CD4-positive, alpha-beta T cell (primary cell): ENCODE measurements around the gene DDRGK1. TPM values are rescaled to one million over a fixed set of nuclear protein-coding genes. Genes with fewer than 3 reads are reported as not detected.

Experiments used
- ATAC-seq: fragments of 200-7000 bp; cut with Tn5 transposase; one replicate; pipeline ENCODE4 v1.10.0; 2022; ENCODE audit warnings: mild to moderate bottlenecking; ENCODE audit not compliant: poor library complexity
- CTCF ChIA-PET: fragments of 350-600 bp; sonication (Branson Sonifier 250); formaldehyde crosslinking; loops from one replicate; lab custom pipeline; 2021; ENCODE audit warnings: antibody characterized with exemption, inconsistent platforms; lab: Charles Lee
- POLR2A ChIA-PET: fragments of 350-600 bp; sonication (Branson Sonifier 250); formaldehyde crosslinking; loops from one replicate; lab custom pipeline; 2021; ENCODE audit warnings: antibody characterized with exemption, inconsistent platforms; lab: Charles Lee
- DNase-seq, 14 experiments: peaks; one replicate each; pipeline ENCODE4 v3.0.0-alpha.2; 2013 to 2020; ENCODE audit warnings: mixed read lengths in 2 of 14
- H3K27ac ChIP-seq, 2 donors: one replicate each; pipeline versions ENCODE4 v1.5.1 to v1.7.0; 2013; ENCODE audit warnings: low read length in 2 of 2, low read depth in 1 of 2, mild to moderate bottlenecking in 1 of 2
- H3K27me3 ChIP-seq, 2 experiments: 1 replicate in 1 of 2; 2 replicates in 1 of 2; pipeline versions ENCODE4 v1.6.1 to v1.7.0; 2013; ENCODE audit warnings: low read length in 2 of 2, control low read depth in 1 of 2, mild to moderate bottlenecking in 1 of 2, moderate library complexity in 1 of 2; ENCODE audit not compliant: insufficient read depth in 2 of 2, control insufficient read depth in 1 of 2
- H3K36me3 ChIP-seq: one replicate; pipeline ENCODE4 v1.6.1; 2013; ENCODE audit warnings: low read length, control low read depth; ENCODE audit not compliant: insufficient read depth
- H3K4me1 ChIP-seq: one replicate; pipeline ENCODE4 v1.6.1; 2013; ENCODE audit warnings: low read length, control low read depth; ENCODE audit not compliant: insufficient read depth
- H3K4me3 ChIP-seq: one replicate; pipeline ENCODE4 v1.5.1; 2013; ENCODE audit warnings: mild to moderate bottlenecking, low read length, moderate library complexity
- H3K9me3 ChIP-seq, 2 experiments: 1 replicate in 1 of 2; 2 replicates in 1 of 2; pipeline versions ENCODE4 v1.6.1 to v1.7.0; 2013; ENCODE audit warnings: low read length in 2 of 2, mild to moderate bottlenecking in 2 of 2, control low read depth in 1 of 2, moderate library complexity in 1 of 2; ENCODE audit not compliant: control insufficient read depth in 1 of 2, insufficient read depth in 1 of 2
- H3K27ac Mint-ChIP-seq: one replicate; pipeline ENCODE4 v1.8.0; 2020; ENCODE audit warnings: mixed read lengths
- H3K27me3 Mint-ChIP-seq: one replicate; pipeline ENCODE4 v1.8.0; 2021; ENCODE audit warnings: mixed read lengths
- H3K36me3 Mint-ChIP-seq: one replicate; pipeline ENCODE4 v1.8.0; 2021; ENCODE audit warnings: low read depth, mixed read lengths
- H3K4me1 Mint-ChIP-seq: one replicate; pipeline ENCODE4 v1.8.0; 2021; ENCODE audit warnings: low read depth, mixed read lengths
- H3K4me3 Mint-ChIP-seq: one replicate; pipeline ENCODE4 v1.8.0; 2020; ENCODE audit warnings: mild to moderate bottlenecking, mixed read lengths
- H3K9me3 Mint-ChIP-seq: one replicate; pipeline ENCODE4 v1.8.0; 2020; ENCODE audit warnings: mixed read lengths
- CTCF ChIP-seq: fragments of 200-600 bp; IDR thresholded peaks from one replicate; pipeline ENCODE4 v1.8.0; 2022; ENCODE audit warnings: antibody characterized with exemption, mild to moderate bottlenecking
- intact Hi-C, 2 experiments: fragments of 100-400 bp; cut with DNase I in 1 of 2; cut with micrococcal nuclease in 1 of 2; formaldehyde crosslinking; loops; one replicate each; pipeline versions ENCODE4 v1.15.1 to v1.9.0; 2023 to 2025; cut with DNase I, micrococcal nuclease
- total RNA-seq, 174 experiments: library from RNA in 2 of 174; stranded (reverse) in 2 of 174; gene quantifications; one replicate each; pipeline ENCODE4 v1.2.3 and lab custom pipeline; 2021 to 2026

Gene DDRGK1
- total RNA-seq, 2 experiments from 2014 or later, result 40.7 to 43.4 TPM

GRCh38 chr20:3231116-3231515, 26.6 kb upstream of the DDRGK1 start:
- no peak for TF ChIP-seq CTCF
- H3K9me3 Mint-ChIP-seq, result no peaks in the 10 kb centered on the region
- H3K4me1 ChIP-seq, result no peaks in the 10 kb centered on the region
- no peak overlapping the region for H3K27ac ChIP-seq
- H3K4me1 Mint-ChIP-seq, result no peaks in the 10 kb centered on the region
- DNase-seq (no peak), ATAC-seq (no peak)
- no peak overlapping the region for H3K4me3 Mint-ChIP-seq
- no peaks in the 10 kb centered on the region for H3K36me3 Mint-ChIP-seq
- no peaks in the 10 kb centered on the region for H3K9me3 ChIP-seq
- CTCF ChIA-PET, result no interaction called here
- H3K27me3 Mint-ChIP-seq, result peaks cover 15% of the 10 kb centered on the region
- H3K36me3 ChIP-seq, result peaks cover 5% of the 10 kb centered on the region
- intact Hi-C loops, result no loop called here
- H3K27me3 ChIP-seq, result peaks cover 7 to 16% of the 10 kb centered on the region in 2 experiments
- H3K4me3 ChIP-seq, result no peak overlapping the region
- POLR2A ChIA-PET, result no interaction called here
- H3K27ac Mint-ChIP-seq, result no peak overlapping the region

GRCh38 chr20:3229798-3230197, 25.3 kb upstream of the DDRGK1 start:
- Mint-ChIP-seq H3K27ac (no peak overlapping the region), H3K36me3 (no peaks in the 10 kb centered on the region), H3K9me3 (no peaks in the 10 kb centered on the region), H3K4me3 (no peak overlapping the region), H3K4me1 (peaks cover 1% of the 10 kb centered on the region), H3K27me3 (peaks cover 2% of the 10 kb centered on the region)
- H3K9me3 ChIP-seq, result no peaks in the 10 kb centered on the region
- POLR2A ChIA-PET, result no interaction called here
- intact Hi-C loops, result no loop called here
- ATAC-seq (no peak), DNase-seq (no peak)
- peaks cover 0 to 3% of the 10 kb centered on the region in 2 experiments for H3K27me3 ChIP-seq
- CTCF ChIA-PET, result no interaction called here
- no peak overlapping the region for H3K27ac ChIP-seq
- H3K4me1 ChIP-seq, result no peaks in the 10 kb centered on the region
- no peak for TF ChIP-seq CTCF
- H3K4me3 ChIP-seq, result no peak overlapping the region
- peaks cover 5% of the 10 kb centered on the region for H3K36me3 ChIP-seq

GRCh38 chr20:3229158-3229557, 24.7 kb upstream of the DDRGK1 start:
- Histone ChIP-seq H3K4me1 (no peaks in the 10 kb centered on the region), H3K4me3 (no peak overlapping the region), H3K36me3 (peaks cover 5% of the 10 kb centered on the region), H3K27me3 (no peaks in the 10 kb centered on the region), H3K27ac (no peak overlapping the region), H3K9me3 (no peaks in the 10 kb centered on the region)
- intact Hi-C loops, result no loop called here
- no peaks in the 10 kb centered on the region for H3K9me3 Mint-ChIP-seq
- H3K27ac Mint-ChIP-seq, result no peak overlapping the region
- H3K4me3 Mint-ChIP-seq, result no peak overlapping the region
- H3K4me1 Mint-ChIP-seq, result peaks cover 5% of the 10 kb centered on the region
- ChIA-PET POLR2A (no interaction called here), CTCF (no interaction called here)
- DNase-seq, result no peak
- no peak for ATAC-seq
- no peak for TF ChIP-seq CTCF
- no peaks in the 10 kb centered on the region for H3K27me3 Mint-ChIP-seq
- H3K36me3 Mint-ChIP-seq, result no peaks in the 10 kb centered on the region
